ENCODE results near the gene ADAT3.

Gene ADAT3

GRCh38 chr19:1911995-1912394 lies 6.8 kb downstream of the ADAT3 start:
- Histone ChIP-seq H3K4me3 (ENCODE audit: low read length) (no peak overlapping the region), H3K36me3 (replicated peaks; ENCODE audit: insufficient read depth, low read length) (0 out of 2 replicates have a peak, but pooled peaks cover 2% of the 10 kb centered on the region), H3K9me2 (replicated peaks; ENCODE audit: insufficient read depth, low read length) (no peaks in the 10 kb centered on the region), H3K4me1 (ENCODE audit: low read length) (no peaks in the 10 kb centered on the region), H4K20me1 (ENCODE audit: insufficient read depth, low read length) (no peaks in the 10 kb centered on the region), H3K9me3 (replicated peaks; ENCODE audit: insufficient read depth, low read length) (no peaks in the 10 kb centered on the region), H3K79me2 (ENCODE audit: low read length) (peaks cover 80% of the 10 kb centered on the region), H3F3A (ENCODE audit: insufficient read depth, low read length) (no peaks in the 10 kb centered on the region), H3K9ac (ENCODE audit: low read length) (no peak overlapping the region), H3K4me2 (ENCODE audit: low read depth, low read length) (no peak overlapping the region), H3K27me3 (replicated peaks; ENCODE audit: insufficient read depth, low read length) (no peaks in the 10 kb centered on the region), H3K27ac (ENCODE audit: low read length) (no peak overlapping the region), H2AFZ (ENCODE audit: low read length) (no peak overlapping the region)
- no peak for DNase-seq
- no peak for TF ChIP-seq CTCF (IDR thresholded peaks at IDR 0.05; ENCODE audit: low read length)
- TF ChIP-seq EZH2 (optimal IDR thresholded peaks at IDR 0.05; ENCODE audit: low read depth, low read length) = no peak
- no peak for TF ChIP-seq EZH2phosphoT487 (IDR thresholded peaks at IDR 0.05; ENCODE audit: low read length)

GRCh38 chr19:1912760-1913505 lies 7.7 kb downstream of the ADAT3 start:
- no peaks in the 10 kb centered on the region for H3K9me3 ChIP-seq (replicated peaks; ENCODE audit: insufficient read depth, low read length)
- H3K27ac ChIP-seq (ENCODE audit: low read length) = no peak overlapping the region
- peaks cover 70% of the 10 kb centered on the region for H3K79me2 ChIP-seq (ENCODE audit: low read length)
- DNase-seq = no peak
- H3K9me2 ChIP-seq (replicated peaks; ENCODE audit: insufficient read depth, low read length) = no peaks in the 10 kb centered on the region
- no peak overlapping the region for H3K9ac ChIP-seq (ENCODE audit: low read length)
- H3K4me2 ChIP-seq (ENCODE audit: low read depth, low read length) = no peak overlapping the region
- no peak overlapping the region for H2AFZ ChIP-seq (ENCODE audit: low read length)
- no peak overlapping the region for H3K4me3 ChIP-seq (ENCODE audit: low read length)
- no peaks in the 10 kb centered on the region for H3K4me1 ChIP-seq (ENCODE audit: low read length)
- H3K36me3 ChIP-seq (replicated peaks; ENCODE audit: insufficient read depth, low read length) = 0 out of 2 replicates have a peak, but pooled peaks cover 2% of the 10 kb centered on the region
- no peak for TF ChIP-seq CTCF (IDR thresholded peaks at IDR 0.05; ENCODE audit: low read length)
- no peak for TF ChIP-seq EZH2phosphoT487 (IDR thresholded peaks at IDR 0.05; ENCODE audit: low read length)
- TF ChIP-seq EZH2 (optimal IDR thresholded peaks at IDR 0.05; ENCODE audit: low read depth, low read length) = no peak
- no peaks in the 10 kb centered on the region for H3K27me3 ChIP-seq (replicated peaks; ENCODE audit: insufficient read depth, low read length)
- H4K20me1 ChIP-seq (ENCODE audit: insufficient read depth, low read length) = no peaks in the 10 kb centered on the region
- H3F3A ChIP-seq (ENCODE audit: insufficient read depth, low read length) = no peaks in the 10 kb centered on the region

- Histone ChIP-seq H3K9me3 (replicated peaks; ENCODE audit: insufficient read depth, low read length) (no peaks in the 10 kb centered on the region), H4K20me1 (ENCODE audit: insufficient read depth, low read length) (no peaks in the 10 kb centered on the region), H3K4me3 (ENCODE audit: low read length) (no peak overlapping the region), H3K4me2 (ENCODE audit: low read depth, low read length) (no peak overlapping the region), H3F3A (ENCODE audit: insufficient read depth, low read length) (no peaks in the 10 kb centered on the region), H3K36me3 (replicated peaks; ENCODE audit: insufficient read depth, low read length) (0 out of 2 replicates have a peak, but pooled peaks cover 2% of the 10 kb centered on the region), H3K27me3 (replicated peaks; ENCODE audit: insufficient read depth, low read length) (no peaks in the 10 kb centered on the region), H3K9me2 (replicated peaks; ENCODE audit: insufficient read depth, low read length) (no peaks in the 10 kb centered on the region), H3K27ac (ENCODE audit: low read length) (no peak overlapping the region), H3K79me2 (ENCODE audit: low read length) (peaks cover 60% of the 10 kb centered on the region), H2AFZ (ENCODE audit: low read length) (no peak overlapping the region), H3K9ac (ENCODE audit: low read length) (no peak overlapping the region), H3K4me1 (ENCODE audit: low read length) (no peaks in the 10 kb centered on the region)
- TF ChIP-seq EZH2 (optimal IDR thresholded peaks at IDR 0.05; ENCODE audit: low read depth, low read length) = no peak
- TF ChIP-seq EZH2phosphoT487 (IDR thresholded peaks at IDR 0.05; ENCODE audit: low read length) = no peak
- no peak for TF ChIP-seq CTCF (IDR thresholded peaks at IDR 0.05; ENCODE audit: low read length)
- no peak for DNase-seq
Observed at GRCh38 chr19:1913781-1914577, 8.8 kb downstream of the ADAT3 start.
